GM21529 (cell line): Measurements from ENCODE around the gene AIFM2.
"Not testable (repeated sequence)": the region's sequence is repeated elsewhere in the genome, so short reads cannot be mapped to it uniquely, and the experiment has no call there.

Experiments
- ATAC-seq: cut with Tn5 transposase; IDR thresholded peaks from one replicate; pipeline ENCODE4 v1.9.1; 2021; ENCODE audit not compliant: unreplicated experiment

The AIFM2 gene

GRCh38 chr10:70096016-70096704 lies 36.5 kb downstream of the AIFM2 start:
- ATAC-seq, result no peak

DNA sequence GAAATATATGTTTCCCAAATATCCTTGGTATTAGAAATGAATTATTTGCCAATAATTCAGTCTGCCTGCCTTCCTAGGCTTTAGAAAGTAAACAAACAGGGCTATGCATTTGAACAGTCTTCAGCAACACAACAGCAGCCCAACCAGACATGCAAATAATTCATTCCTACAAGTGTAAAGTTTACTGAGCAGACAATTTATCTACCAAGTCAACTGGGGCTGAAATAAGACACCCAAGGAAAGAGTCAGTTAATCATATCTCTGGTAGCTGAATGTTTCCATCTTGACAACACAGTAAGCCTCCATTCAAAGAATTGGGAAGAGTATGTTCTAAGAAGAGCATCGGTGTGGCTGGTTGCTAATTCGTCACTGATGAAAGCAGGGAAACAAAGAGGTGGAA lies 38.4 kb downstream of the AIFM2 start:
- no peak for ATAC-seq

DNA sequence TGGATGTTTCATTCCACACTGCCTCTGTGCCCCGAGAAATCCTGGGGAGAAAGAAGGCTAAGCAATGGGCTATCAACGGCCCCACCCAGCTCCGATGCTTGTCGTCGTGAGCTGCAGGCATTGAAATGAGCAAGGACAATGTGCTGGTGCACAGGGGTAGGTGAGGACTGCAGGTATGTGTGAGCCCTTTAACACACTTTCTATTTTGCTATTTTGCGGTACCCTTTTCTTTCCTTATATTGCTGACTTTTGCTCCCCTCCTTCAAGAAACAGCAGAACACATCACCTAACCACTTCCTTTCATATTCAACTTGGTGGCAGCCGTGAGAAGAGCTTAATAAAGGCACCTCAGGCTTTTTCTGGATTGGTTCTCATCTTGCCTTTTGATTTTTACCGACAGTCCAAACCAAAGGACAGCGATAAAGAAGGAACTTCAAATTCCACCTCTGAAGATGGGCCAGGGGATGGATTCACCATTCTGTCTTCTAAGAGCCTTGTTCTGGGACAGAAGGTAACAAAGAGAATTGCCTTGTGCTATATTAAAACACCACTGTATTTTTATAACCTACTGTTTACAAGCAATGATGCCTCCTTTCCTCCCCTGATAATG lies 39.2 kb downstream of the AIFM2 start:
- no peak for ATAC-seq

- no peak for ATAC-seq
Measured at GRCh38 chr10:70092389-70092718, 40.3 kb downstream of the AIFM2 start.

GRCh38 chr10:70090951-70091350 lies 41.7 kb downstream of the AIFM2 start:
- no peak for ATAC-seq

DNA sequence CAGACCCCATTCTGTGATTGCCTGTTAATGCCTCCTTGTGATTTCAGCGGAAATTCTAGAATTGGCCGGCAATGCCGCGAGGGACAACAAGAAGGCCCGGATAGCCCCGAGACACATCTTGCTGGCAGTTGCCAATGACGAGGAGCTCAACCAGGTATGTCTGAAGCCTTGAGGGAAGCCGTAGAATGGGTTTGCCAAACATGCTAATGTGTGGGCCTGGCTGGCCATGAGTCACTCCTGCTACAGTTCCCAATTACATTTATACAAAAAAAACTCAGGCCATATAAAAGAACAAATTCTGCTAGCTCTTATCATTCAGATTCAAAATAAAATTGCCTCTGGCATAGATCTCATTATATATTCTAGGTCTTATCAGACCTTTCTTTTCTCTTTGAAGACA lies 42.6 kb downstream of the AIFM2 start:
- ATAC-seq, result no peak

DNA sequence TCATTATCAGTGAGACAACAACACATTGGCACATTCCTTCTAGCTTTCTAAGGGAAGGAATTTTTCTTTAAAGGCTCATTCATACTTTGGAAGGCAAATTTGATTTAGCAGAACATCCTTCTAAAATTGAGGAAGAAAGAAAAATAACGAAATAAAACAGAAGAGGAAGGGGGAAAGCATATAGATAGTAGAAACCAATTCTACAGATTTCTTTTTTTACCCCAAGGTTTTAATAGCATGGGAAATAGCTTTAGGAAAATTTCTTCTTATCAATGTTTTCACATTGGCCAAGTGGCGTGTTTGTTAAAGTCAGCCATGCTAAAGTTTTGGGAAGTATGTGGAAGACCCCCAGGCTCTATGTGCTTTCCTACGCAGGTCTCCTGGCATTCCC lies 44.3 kb downstream of the AIFM2 start:
- ATAC-seq, result no peak

- ATAC-seq, result no peak
Measured at GRCh38 chr10:70087616-70088307, 44.9 kb downstream of the AIFM2 start.

- ATAC-seq, result no peak
Measured at GRCh38 chr10:70085975-70086613, 46.5 kb downstream of the AIFM2 start.

DNA sequence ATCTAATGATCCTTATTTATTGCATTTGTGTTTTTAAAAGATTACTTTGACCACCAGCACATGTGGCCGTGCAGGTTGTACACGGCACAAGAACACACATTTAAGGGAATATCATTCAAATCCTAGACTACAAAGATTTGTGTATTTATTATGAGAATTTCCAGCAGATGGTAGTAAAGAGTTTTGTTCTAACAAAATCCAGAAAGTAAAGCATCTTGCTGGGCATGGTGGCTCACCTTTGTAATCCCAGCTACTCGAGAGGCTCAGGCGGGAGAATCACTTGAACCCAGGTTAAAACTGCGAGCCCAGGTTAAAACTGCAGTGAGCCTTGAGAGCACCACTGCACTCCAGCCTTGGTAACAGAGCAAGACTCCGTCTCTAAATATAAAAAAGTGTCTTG lies 48.4 kb downstream of the AIFM2 start:
- ATAC-seq, result no peak

GRCh38 chr10:70080789-70081188 lies 51.8 kb downstream of the AIFM2 start:
- not testable (repeated sequence) for ATAC-seq

DNA sequence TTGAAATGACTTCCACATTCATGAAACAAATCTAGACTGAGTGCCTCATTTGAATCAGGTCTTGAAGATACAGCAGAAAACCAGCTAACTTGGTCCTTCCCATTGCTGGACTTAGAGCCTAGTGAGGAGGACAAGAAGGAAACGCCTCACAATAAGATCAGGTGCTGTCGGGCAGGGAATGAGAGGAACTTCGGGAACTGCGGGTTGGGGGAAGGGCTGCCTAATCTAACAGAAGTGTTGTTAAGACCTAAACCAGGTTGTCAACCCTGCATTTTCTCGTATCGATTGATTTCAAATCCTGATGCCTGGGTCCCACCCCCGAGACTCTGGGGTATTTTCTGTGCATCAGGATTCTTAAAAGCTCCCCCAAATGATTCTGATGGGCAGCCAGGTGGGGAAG lies 53.7 kb downstream of the AIFM2 start:
- ATAC-seq, result no peak

DNA sequence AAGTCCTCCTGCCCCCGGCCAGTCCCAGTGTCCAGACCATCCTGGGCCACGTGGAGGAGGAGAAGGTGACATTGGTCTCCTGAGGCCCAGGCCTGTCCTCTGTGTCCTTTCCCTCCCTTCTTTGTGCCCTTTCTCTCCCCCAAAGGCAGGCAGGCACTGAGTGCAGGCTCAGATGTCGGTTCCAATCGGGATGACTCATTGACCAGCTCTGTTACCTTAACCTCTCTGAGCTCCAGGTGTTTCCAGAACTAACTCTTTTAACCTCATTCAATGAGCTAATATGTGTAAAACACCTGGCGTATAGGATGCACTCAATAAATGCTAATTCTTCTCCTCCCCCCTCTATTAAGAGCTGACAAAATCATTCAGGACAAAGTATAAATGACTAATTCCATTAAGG lies 54.3 kb downstream of the AIFM2 start:
- ATAC-seq, result no peak

- ATAC-seq, result no peak
Measured at GRCh38 chr10:70074971-70075370, 57.7 kb downstream of the AIFM2 start.

GRCh38 chr10:70074165-70074564 lies 58.5 kb downstream of the AIFM2 start:
- no peak for ATAC-seq

DNA sequence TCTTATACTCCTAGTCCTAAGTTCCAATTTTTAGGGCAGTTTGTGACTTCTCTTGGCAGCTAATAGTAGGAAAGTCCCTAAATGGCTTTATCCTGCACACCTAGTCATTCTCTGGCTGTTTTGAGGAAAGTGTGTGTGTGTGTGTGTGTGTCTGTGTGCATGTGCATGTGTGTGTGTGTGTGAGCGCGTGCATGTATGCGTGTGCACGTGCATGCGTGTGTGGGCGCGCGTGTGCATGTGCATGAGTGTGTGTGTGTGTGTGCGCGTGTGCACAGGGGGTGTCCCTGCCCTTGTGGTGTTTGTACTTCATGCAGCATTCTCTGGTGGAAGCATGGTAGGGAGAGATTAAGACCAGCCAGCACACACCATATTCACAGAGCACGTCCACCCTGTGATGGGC lies 61.8 kb downstream of the AIFM2 start:
- ATAC-seq, result no peak

- ATAC-seq, result no peak
Measured at GRCh38 chr10:70069346-70069745, 63.3 kb downstream of the AIFM2 start.

DNA sequence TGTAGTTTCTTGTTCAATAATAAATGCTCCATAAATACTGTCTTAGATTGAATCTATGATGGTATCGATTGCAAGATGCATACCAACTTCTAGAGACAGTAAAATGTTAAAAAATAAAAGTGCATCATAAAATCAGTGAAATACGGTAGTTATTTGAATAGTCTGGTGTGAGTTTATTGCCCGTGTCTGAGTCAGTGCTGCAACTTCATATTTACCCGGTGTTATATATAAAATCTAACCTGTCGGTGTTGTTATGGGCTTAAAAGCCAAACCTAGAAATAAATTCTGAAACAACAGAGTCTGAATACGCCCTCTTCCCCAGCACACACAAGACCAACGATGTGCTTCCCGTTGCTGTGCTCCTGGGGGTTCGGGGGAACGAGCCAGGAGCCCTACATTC lies 63.7 kb downstream of the AIFM2 start:
- no peak for ATAC-seq

- no peak for ATAC-seq
Measured at GRCh38 chr10:70067586-70067985, 65.0 kb downstream of the AIFM2 start.

DNA sequence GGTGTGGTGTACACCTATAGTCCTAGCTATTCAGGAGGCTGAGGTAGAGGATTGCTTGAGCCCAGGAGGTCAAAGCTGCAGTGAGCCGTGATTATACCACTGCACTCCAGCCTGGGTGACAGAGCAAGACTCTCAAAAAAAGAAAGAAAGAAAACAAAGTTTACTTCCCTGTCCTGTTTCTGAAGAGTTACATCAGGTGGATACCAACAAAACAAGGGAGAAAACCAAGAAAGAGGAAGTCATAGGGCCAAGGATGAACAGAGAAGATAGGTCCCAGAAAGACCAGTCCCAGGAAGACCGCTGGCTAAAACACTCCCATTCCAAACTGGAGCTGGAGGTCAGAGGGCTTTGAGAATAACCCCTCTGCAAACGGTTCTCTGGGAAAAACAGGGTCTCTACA lies 66.4 kb downstream of the AIFM2 start:
- no peak for ATAC-seq

- no peak for ATAC-seq
Measured at GRCh38 chr10:70064486-70064885, 68.1 kb downstream of the AIFM2 start.
